ENCODE data around the gene CHST2. TPM values are rescaled to one million over a fixed set of nuclear protein-coding genes. Genes with fewer than 3 reads are reported as not detected.

CHST2 gene
- total RNA-seq, 1 experiment from 2014 or later = 1.7 TPM

GRCh38 chr3:143172062-143172794, 52.7 kb downstream of the CHST2 start:
- Histone ChIP-seq H3K4me3 (replicated peaks in 1 of 2; ENCODE audit: low read depth in 1 of 2, low read length in 2 of 2) (no peak overlapping the region), H3K9me3 (ENCODE audit: control insufficient read depth in 1 of 2, insufficient read depth in 1 of 2, low read depth in 1 of 2, low read length in 2 of 2) (no peaks in the 10 kb centered on the region), H3K36me3 (ENCODE audit: control insufficient read depth in 1 of 2, insufficient read depth in 2 of 2, low read length in 2 of 2) (no peaks in the 10 kb centered on the region), H3K27ac (ENCODE audit: low read depth, low read length) (no peak overlapping the region), H3K4me1 (ENCODE audit: control insufficient read depth in 1 of 2, insufficient read depth in 2 of 2, low read length in 2 of 2) (no peaks in the 10 kb centered on the region), H2AFZ (ENCODE audit: low read depth, low read length, poor library complexity, severe bottlenecking) (no peak overlapping the region), H3K9ac (ENCODE audit: low read length) (no peak overlapping the region), H3K79me2 (ENCODE audit: insufficient read depth, low read length) (no peaks in the 10 kb centered on the region), H3K9me2 (ENCODE audit: insufficient read depth) (no peaks in the 10 kb centered on the region), H3K27me3 (ENCODE audit: insufficient read depth, low read length) (no peaks in the 10 kb centered on the region), H4K20me1 (ENCODE audit: insufficient read depth) (no peaks in the 10 kb centered on the region), H3K4me2 (ENCODE audit: low read length) (no peak overlapping the region)
- ChIA-PET CTCF (no interaction called here), RAD21 (ENCODE audit: low non-redundant PET in 1 of 2, low total read pairs in 2 of 2, uncharacterized antibody in 2 of 2, unreplicated experiment in 2 of 2) (no interaction called here), POLR2A (no interaction called here)
- intact Hi-C loops (cut with micrococcal nuclease) = no loop called here
- BruUV-seq (replicated peaks) = no TSS peak
- no peak for DNase-seq (ENCODE audit: low read depth, low spot score)
- no peak for ATAC-seq
- TF ChIP-seq ZFX (IDR thresholded peaks at IDR 0.05) (no peak), FOSL1 (IDR thresholded peaks at IDR 0.05; ENCODE audit: low read depth) (no peak), ZNF274 (IDR thresholded peaks at IDR 0.05; ENCODE audit: low read depth, low read length) (no peak), REST (IDR thresholded peaks at IDR 0.05; ENCODE audit: low read depth) (no peak), RAD21 (IDR thresholded peaks at IDR 0.05; ENCODE audit: low read depth) (no peak), ATF3 (IDR thresholded peaks at IDR 0.05) (no peak), YY1 (IDR thresholded peaks at IDR 0.05; ENCODE audit: extremely low read depth, insufficient replicate concordance, low read depth, low read length) (no peak), EGR1 (IDR thresholded peaks at IDR 0.05; ENCODE audit: low read depth) (no peak), TCF7L2 (IDR thresholded peaks at IDR 0.05; ENCODE audit: borderline replicate concordance, extremely low read depth, insufficient read depth, insufficient read length) (no peak), CTCF (IDR thresholded peaks at IDR 0.05 in 2 of 3, conservative IDR thresholded peaks at IDR 0.05 in 1 of 3; ENCODE audit: borderline replicate concordance in 1 of 3, insufficient read depth in 1 of 3, low read depth in 2 of 3, low read length in 2 of 3) (no peak), MAX (IDR thresholded peaks at IDR 0.05) (no peak), JUND (IDR thresholded peaks at IDR 0.05) (no peak), CBX3 (IDR thresholded peaks at IDR 0.05; ENCODE audit: low read depth) (no peak), SIN3A (IDR thresholded peaks at IDR 0.05; ENCODE audit: low read depth) (no peak), SP1 (IDR thresholded peaks at IDR 0.05; ENCODE audit: low read depth) (no peak), ZBTB33 (IDR thresholded peaks at IDR 0.05; ENCODE audit: extremely low read depth, insufficient replicate concordance, low read length) (no peak), ELF1 (IDR thresholded peaks at IDR 0.05; ENCODE audit: borderline replicate concordance, low read depth) (no peak)
